Endodermal cell (in vitro differentiated cells): Measurements from ENCODE around the gene HIP1. TPM values are rescaled to one million over a fixed set of nuclear protein-coding genes. Genes with fewer than 3 reads are reported as not detected.
"Not testable (repeated sequence)": the region's sequence is repeated elsewhere in the genome, so short reads cannot be mapped to it uniquely, and the experiment has no call there.

Experiments
- DNase-seq: peaks from one replicate; pipeline ENCODE4 v3.0.0-alpha.2; 2017
- H3K27ac ChIP-seq: 2 replicates; pipeline ENCODE4 v1.5.1; 2013; ENCODE audit warnings: mild to moderate bottlenecking, low read depth, low read length, moderate library complexity
- H3K27me3 ChIP-seq: 2 replicates; pipeline ENCODE4 v1.6.1; 2013; ENCODE audit warnings: mild to moderate bottlenecking, low read length, moderate library complexity; ENCODE audit not compliant: insufficient read depth, control insufficient read depth, poor library complexity, severe bottlenecking
- H3K36me3 ChIP-seq: 2 replicates; pipeline ENCODE4 v1.7.0; 2013; ENCODE audit warnings: mild to moderate bottlenecking, low read length, moderate library complexity; ENCODE audit not compliant: control insufficient read depth, insufficient read depth
- H3K4me1 ChIP-seq: one replicate; pipeline ENCODE4 v1.7.0; 2013; ENCODE audit warnings: low read length; ENCODE audit not compliant: control insufficient read depth, insufficient read depth
- H3K4me3 ChIP-seq: 2 replicates; pipeline ENCODE4 v1.5.1; 2013; ENCODE audit warnings: mild to moderate bottlenecking, low read length, moderate library complexity
- H3K9ac ChIP-seq: 2 replicates; pipeline ENCODE4 v1.6.1; 2013; ENCODE audit warnings: mild to moderate bottlenecking, low read length, moderate library complexity; ENCODE audit not compliant: poor library complexity, severe bottlenecking; ENCODE audit errors: extremely low read depth
- H3K9me3 ChIP-seq: 2 replicates; pipeline ENCODE4 v1.6.1; 2013; ENCODE audit warnings: mild to moderate bottlenecking, low read length, moderate library complexity; ENCODE audit not compliant: control insufficient read depth
- H3K27ac Mint-ChIP-seq: 2 replicates; pipeline ENCODE4 v1.8.0; 2020; ENCODE audit warnings: mixed read lengths
- H3K27me3 Mint-ChIP-seq: 2 replicates; pipeline ENCODE4 v1.8.0; 2021; ENCODE audit warnings: mild to moderate bottlenecking, mixed read lengths; ENCODE audit not compliant: insufficient read depth
- H3K36me3 Mint-ChIP-seq: 2 replicates; pipeline ENCODE4 v1.8.0; 2020; ENCODE audit warnings: low read depth, mixed read lengths
- H3K4me1 Mint-ChIP-seq: 2 replicates; pipeline ENCODE4 v1.8.0; 2020; ENCODE audit warnings: mixed read lengths
- H3K4me3 Mint-ChIP-seq: 2 replicates; pipeline ENCODE4 v1.8.0; 2020; ENCODE audit warnings: mild to moderate bottlenecking, moderate library complexity, mixed read lengths
- H3K9me3 Mint-ChIP-seq: 2 replicates; pipeline ENCODE4 v1.8.0; 2020; ENCODE audit warnings: mild to moderate bottlenecking, mixed read lengths
- WGBS, 2 experiments: methylation state at CpG; one replicate each; pipeline versions ENCODE4 v1.1.5 to v1.1.7; 2013; ENCODE audit warnings: missing lambda C conversion rate in 2 of 2, mixed read lengths in 1 of 2; ENCODE audit not compliant: insufficient coverage in 1 of 2, insufficient read length in 1 of 2; 5-methylcytosine and 5-hydroxymethylcytosine counted together
- long read RNA-seq, 4 experiments: library from polyadenylated mRNA in 2 of 4; library from RNA in 1 of 4; library from capped mRNA in 1 of 4; stranded (forward) in 3 of 4; unstranded in 1 of 4; transcript quantifications; one replicate each; pipeline ENCODE4 v2.0.0, GENCODE V29; 2020 to 2021; ENCODE audit warnings: inconsistent platforms in 1 of 4
- polyA plus RNA-seq, 2 experiments: library from polyadenylated mRNA; stranded (reverse); fragments of 50-300 nt; gene quantifications; one replicate each; pipeline ENCODE4 v1.2.3, GENCODE V29; 2013
- total RNA-seq, 2 donors: library from RNA; stranded (reverse); fragmentation: NEBNext Ultra II Directional in 1 of 2; extraction: Animal tissue kit (Norgen Biotek cat#: 25700) in 1 of 2; gene quantifications; 2 replicates in 1 of 2; 3 replicates in 1 of 2; pipeline ENCODE4 v1.2.1, GENCODE V29; 2021
- TF ChIP-seq, protein P1 (sequence below): fragments of 200-600 bp; sonication (generic); conservative IDR thresholded peaks from 2 replicates; pipeline ENCODE4 v1.5.0; 2021; ENCODE audit warnings: antibody characterized with exemption, mild to moderate bottlenecking

Gene HIP1
- 10 to 100 TPM; 64.7 to 70.0 TPM for total RNA-seq
- polyA plus RNA-seq (2013, experiment 1 of 2), result 44.6 TPM
- 41.5 TPM for polyA plus RNA-seq (2013, experiment 2 of 2)
- long read RNA-seq, experiment 1, partial matches to known transcripts, result 2 of 14 reads
- long read RNA-seq, experiment 1, other reads (novel, unspliced or antisense), result 12 of 14 reads
- long read RNA-seq, experiment 2, full-length matches to known transcripts, result 2 of 42 reads
- long read RNA-seq, experiment 2, partial matches to known transcripts, result 6 of 42 reads
- long read RNA-seq, experiment 2, other reads (novel, unspliced or antisense), result 34 of 42 reads
- long read RNA-seq, experiment 3, full-length matches to known transcripts, result 2 of 27 reads
- long read RNA-seq, experiment 3, partial matches to known transcripts, result 6 of 27 reads
- long read RNA-seq, experiment 3, other reads (novel, unspliced or antisense), result 19 of 27 reads
- long read RNA-seq, experiment 4, partial matches to known transcripts, result 3 of 10 reads
- long read RNA-seq, experiment 4, other reads (novel, unspliced or antisense), result 7 of 10 reads

DNA sequence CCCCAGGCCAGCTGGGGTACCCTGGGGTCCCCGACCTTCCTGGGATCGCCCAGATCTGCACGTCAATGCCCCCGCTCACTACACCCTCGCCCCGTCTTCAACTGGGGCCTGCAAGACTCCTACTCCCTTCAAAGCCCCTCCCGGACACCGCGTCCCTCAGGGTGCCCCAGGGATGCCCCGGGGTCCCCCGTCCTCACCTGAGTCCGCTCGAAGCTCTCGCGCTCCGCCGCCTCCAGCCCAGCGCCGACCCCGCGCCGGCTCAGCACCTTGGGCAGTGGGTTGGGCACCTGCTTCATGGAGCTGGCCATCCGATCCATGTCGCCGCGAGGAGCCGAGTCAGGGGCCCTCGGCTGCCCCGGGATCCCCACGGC is at the start of gene HIP1:
TSS of gene HIP1 (minus strand) at position 338 of the 371 bp plus-strand sequence. CDS start at position 317, 21 bp downstream.
- H3K9ac ChIP-seq, result peak within 1 kb of the TSS; percentile 4
- Mint-ChIP-seq H3K4me3 (peak within 1 kb of the TSS; percentile 86), H3K27me3 (peaks cover 29% of the 10 kb centered on the region), H3K4me1 (peaks cover 20% of the 10 kb centered on the region), H3K36me3 (no peaks in the 10 kb centered on the region), H3K9me3 (no peaks in the 10 kb centered on the region), H3K27ac (peak within 1 kb of the TSS; percentile 89)
- WGBS, 2 experiments, result 0 to 1% methylated on average over 14 to 30 of the region's 30 CpGs
- no peak for DNase-seq
- H3K27me3 ChIP-seq, result peaks cover 16% of the 10 kb centered on the region
- peak within 1 kb of the TSS; percentile 87 for H3K4me3 ChIP-seq
- TF ChIP-seq, protein P1, sequence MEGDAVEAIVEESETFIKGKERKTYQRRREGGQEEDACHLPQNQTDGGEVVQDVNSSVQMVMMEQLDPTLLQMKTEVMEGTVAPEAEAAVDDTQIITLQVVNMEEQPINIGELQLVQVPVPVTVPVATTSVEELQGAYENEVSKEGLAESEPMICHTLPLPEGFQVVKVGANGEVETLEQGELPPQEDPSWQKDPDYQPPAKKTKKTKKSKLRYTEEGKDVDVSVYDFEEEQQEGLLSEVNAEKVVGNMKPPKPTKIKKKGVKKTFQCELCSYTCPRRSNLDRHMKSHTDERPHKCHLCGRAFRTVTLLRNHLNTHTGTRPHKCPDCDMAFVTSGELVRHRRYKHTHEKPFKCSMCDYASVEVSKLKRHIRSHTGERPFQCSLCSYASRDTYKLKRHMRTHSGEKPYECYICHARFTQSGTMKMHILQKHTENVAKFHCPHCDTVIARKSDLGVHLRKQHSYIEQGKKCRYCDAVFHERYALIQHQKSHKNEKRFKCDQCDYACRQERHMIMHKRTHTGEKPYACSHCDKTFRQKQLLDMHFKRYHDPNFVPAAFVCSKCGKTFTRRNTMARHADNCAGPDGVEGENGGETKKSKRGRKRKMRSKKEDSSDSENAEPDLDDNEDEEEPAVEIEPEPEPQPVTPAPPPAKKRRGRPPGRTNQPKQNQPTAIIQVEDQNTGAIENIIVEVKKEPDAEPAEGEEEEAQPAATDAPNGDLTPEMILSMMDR, result no peak
- no peaks in the 10 kb centered on the region for H3K9me3 ChIP-seq
- H3K27ac ChIP-seq, result no peak within 1 kb of the TSS
- H3K36me3 ChIP-seq, result no peaks in the 10 kb centered on the region
- H3K4me1 ChIP-seq, result no peaks in the 10 kb centered on the region

DNA sequence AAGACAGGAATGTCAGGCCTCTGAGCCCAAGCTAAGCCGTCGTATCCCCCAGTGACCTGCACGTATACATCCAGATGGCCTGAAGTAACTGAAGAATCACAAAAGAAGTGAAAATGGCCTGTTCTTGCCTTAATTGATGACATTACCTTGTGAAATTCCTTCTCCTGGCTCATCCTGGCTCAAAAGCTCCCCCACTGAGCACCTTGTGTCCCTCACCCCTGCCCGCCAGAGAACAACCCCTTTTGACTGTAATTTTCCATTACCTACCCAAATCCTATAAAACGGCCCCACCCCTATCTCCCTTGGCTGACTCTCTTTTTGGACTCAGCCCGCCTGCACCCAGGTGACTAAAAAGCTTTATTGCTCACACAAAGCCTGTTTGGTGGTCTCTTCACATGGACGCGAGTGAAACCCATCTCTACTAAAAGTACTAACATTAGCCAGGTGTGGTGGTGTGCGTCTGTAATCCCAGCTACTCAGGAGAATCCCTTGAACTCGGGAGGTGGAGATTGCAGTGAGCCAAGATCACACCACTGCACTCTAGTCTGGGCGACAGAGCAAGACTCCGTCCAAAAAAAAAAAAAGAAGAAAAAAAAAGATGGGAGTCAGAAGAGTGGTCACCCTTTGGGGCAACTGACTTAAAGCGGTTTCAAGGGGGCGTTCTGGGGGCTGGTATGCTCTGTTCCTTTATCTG is 49.6 kb upstream of the HIP1 start:
- not testable (repeated sequence) for H3K27ac Mint-ChIP-seq, H3K4me3 Mint-ChIP-seq, H3K27ac ChIP-seq, H3K4me3 ChIP-seq, H3K27me3 Mint-ChIP-seq, H3K4me1 ChIP-seq, H3K9ac ChIP-seq, H3K9me3 ChIP-seq, H3K27me3 ChIP-seq, H3K4me1 Mint-ChIP-seq, H3K9me3 Mint-ChIP-seq
- 38 to 46% methylated on average over 11 to 14 of the region's 14 CpGs for whole genome bisulfite sequencing, 2 experiments
- peak; percentile 80 for DNase-seq
- peaks cover 21% of the 10 kb centered on the region for H3K36me3 Mint-ChIP-seq
- peaks cover 61% of the 10 kb centered on the region for H3K36me3 ChIP-seq

- not testable (repeated sequence) for DNase-seq, H3K9ac ChIP-seq, H3K4me1 ChIP-seq, H3K27me3 Mint-ChIP-seq, H3K27ac ChIP-seq, H3K27me3 ChIP-seq
- H3K27ac Mint-ChIP-seq, result peak overlapping the region; percentile 2
- H3K4me3 Mint-ChIP-seq, result peak overlapping the region; percentile 81
- H3K9me3 Mint-ChIP-seq, result peaks cover 42% of the 10 kb centered on the region
- peaks cover 29% of the 10 kb centered on the region for H3K4me1 Mint-ChIP-seq
- peak overlapping the region; percentile 89 for H3K4me3 ChIP-seq
- 90 to 94% methylated on average over 3 to 5 of the region's 5 CpGs for WGBS, 2 experiments
- peaks cover 60% of the 10 kb centered on the region for H3K36me3 ChIP-seq
- peaks cover 31% of the 10 kb centered on the region for H3K36me3 Mint-ChIP-seq
- H3K9me3 ChIP-seq, result peaks cover 24% of the 10 kb centered on the region
Measured at GRCh38 chr7:75783058-75783457, 44.3 kb upstream of the HIP1 start.

DNA sequence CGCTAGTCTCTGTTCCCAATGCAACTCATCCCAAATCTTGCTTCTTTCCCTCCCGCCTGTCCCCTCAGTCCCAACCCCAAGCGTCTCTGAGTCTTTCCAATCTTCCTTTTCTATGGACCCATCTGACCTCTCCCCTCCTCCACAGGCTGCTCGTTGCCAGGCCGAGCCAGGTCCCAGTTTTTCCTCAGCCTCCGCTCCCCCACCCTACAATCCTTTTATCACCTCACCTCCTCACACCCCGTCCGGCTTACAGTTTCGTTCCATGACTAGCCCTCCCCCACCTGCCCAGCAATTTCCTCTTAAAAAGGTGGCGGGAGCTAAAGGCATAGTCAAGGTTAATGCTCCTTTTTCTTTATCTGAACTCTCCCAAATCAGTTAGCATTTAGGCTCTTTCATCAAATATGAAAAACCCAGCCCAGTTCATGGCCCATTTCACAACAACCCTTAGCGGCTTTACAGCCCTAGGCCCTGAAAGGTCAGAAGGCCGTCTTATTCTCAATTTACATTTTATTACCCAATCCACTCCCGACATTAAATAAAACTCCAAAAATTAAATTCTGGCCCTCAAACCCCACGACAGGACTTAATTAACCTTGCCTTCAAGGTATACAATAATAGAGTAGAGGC is 42.0 kb upstream of the HIP1 start:
- Mint-ChIP-seq H3K27ac (peak overlapping the region; percentile 96), H3K9me3 (peaks cover 42% of the 10 kb centered on the region), H3K4me1 (peaks cover 29% of the 10 kb centered on the region), H3K4me3 (peak overlapping the region; percentile 81), H3K36me3 (peaks cover 31% of the 10 kb centered on the region)
- H3K27me3 Mint-ChIP-seq, H3K27me3 ChIP-seq, H3K27ac ChIP-seq, H3K4me1 ChIP-seq: not testable (repeated sequence)
- H3K9me3 ChIP-seq, result peaks cover 24% of the 10 kb centered on the region
- peak overlapping the region; percentile 89 for H3K4me3 ChIP-seq
- peak; percentile 56 for DNase-seq
- WGBS, 2 experiments, result 53 to 66% methylated on average over 11 to 14 of the region's 14 CpGs
- H3K9ac ChIP-seq, result peak overlapping the region; percentile 86
- H3K36me3 ChIP-seq, result peaks cover 47% of the 10 kb centered on the region

DNA sequence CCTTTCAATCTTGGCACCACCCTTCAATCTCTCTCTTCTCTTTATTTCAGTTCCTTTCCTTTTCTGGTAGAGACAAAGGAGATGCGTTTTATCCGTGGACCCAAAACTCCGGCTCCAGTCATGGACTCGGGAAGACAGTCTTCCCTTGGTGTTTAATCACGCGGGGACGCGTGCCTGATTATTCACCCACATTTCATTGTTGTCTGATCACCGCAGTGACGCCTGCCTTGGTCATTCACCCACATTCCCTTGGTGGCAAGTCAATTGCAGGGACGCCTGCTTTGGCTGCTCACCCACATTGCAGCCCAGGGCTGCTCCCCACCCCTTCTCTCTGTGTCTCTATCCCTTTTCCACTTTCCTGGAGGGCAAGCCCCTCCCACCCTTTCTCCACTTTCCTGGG is 40.8 kb upstream of the HIP1 start:
- Mint-ChIP-seq H3K36me3 (peaks cover 31% of the 10 kb centered on the region), H3K4me3 (peak overlapping the region; percentile 81), H3K9me3 (peaks cover 42% of the 10 kb centered on the region), H3K4me1 (peaks cover 29% of the 10 kb centered on the region), H3K27ac (peak overlapping the region; percentile 96)
- WGBS, 2 experiments, result 33 to 59% methylated on average over 10 to 11 of the region's 11 CpGs
- not testable (repeated sequence) for H3K4me1 ChIP-seq, DNase-seq, H3K27ac ChIP-seq, H3K27me3 ChIP-seq, H3K27me3 Mint-ChIP-seq
- Histone ChIP-seq H3K9ac (peak overlapping the region; percentile 86), H3K36me3 (peaks cover 34% of the 10 kb centered on the region), H3K4me3 (peak overlapping the region; percentile 89), H3K9me3 (peaks cover 24% of the 10 kb centered on the region)
